WERI-Rb-1 (cell line): Measurements from ENCODE around the gene TIGD3.

Source experiments
- DNase-seq: peaks from one replicate; pipeline ENCODE4 v3.0.0-alpha.2; 2020
- H3K27ac ChIP-seq: fragments of 250-450 bp; sonication (Bioruptor Pico); 2 replicates; pipeline ENCODE4 v1.5.1; 2020; ENCODE audit warnings: mild to moderate bottlenecking, moderate library complexity
- H3K27me3 ChIP-seq: fragments of 250-450 bp; sonication (Bioruptor Pico); 2 replicates; pipeline ENCODE4 v1.5.1; 2021; ENCODE audit warnings: mild to moderate bottlenecking, low read depth, moderate library complexity; ENCODE audit not compliant: insufficient read depth, severe bottlenecking
- H3K36me3 ChIP-seq: fragments of 250-450 bp; sonication (Bioruptor Pico); 2 replicates; pipeline ENCODE4 v1.5.1; 2020; ENCODE audit warnings: mild to moderate bottlenecking, moderate library complexity
- H3K4me3 ChIP-seq: 2 replicates; pipeline ENCODE4 v1.5.1; 2011; ENCODE audit warnings: low read depth, mild to moderate bottlenecking, control low read depth, low read length
- H3K9me3 ChIP-seq: fragments of 250-450 bp; sonication (Bioruptor Pico); 2 replicates; pipeline ENCODE4 v1.5.1; 2021; ENCODE audit warnings: mild to moderate bottlenecking, moderate library complexity; ENCODE audit not compliant: severe bottlenecking
- CTCF ChIP-seq: IDR thresholded peaks from 2 replicates; pipeline ENCODE4 v1.5.1; 2011; ENCODE audit warnings: low read depth, mild to moderate bottlenecking, control low read depth, inconsistent platforms, low read length

TIGD3 gene

GRCh38 chr11:65395961-65396530, 41.5 kb downstream of the TIGD3 start:
- no peak overlapping the region for H3K27ac ChIP-seq
- H3K27me3 ChIP-seq, result no peaks in the 10 kb centered on the region
- no peak for DNase-seq
- peaks cover 42% of the 10 kb centered on the region for H3K36me3 ChIP-seq
- TF ChIP-seq CTCF, result no peak
- H3K4me3 ChIP-seq, result no peak overlapping the region
- H3K9me3 ChIP-seq, result no peaks in the 10 kb centered on the region

GRCh38 chr11:65396769-65397745, 42.5 kb downstream of the TIGD3 start:
- peak; percentile 65 for DNase-seq
- Histone ChIP-seq H3K9me3 (no peaks in the 10 kb centered on the region), H3K27me3 (no peaks in the 10 kb centered on the region), H3K36me3 (peaks cover 44% of the 10 kb centered on the region), H3K27ac (peak overlapping the region; percentile 63), H3K4me3 (no peak overlapping the region)
- TF ChIP-seq CTCF, result 0 out of 2 replicates have a peak, but pooled peaks have one; percentile 7

- Histone ChIP-seq H3K27me3 (no peaks in the 10 kb centered on the region), H3K9me3 (no peaks in the 10 kb centered on the region), H3K4me3 (no peak overlapping the region), H3K27ac (peak overlapping the region; percentile 18), H3K36me3 (peaks cover 47% of the 10 kb centered on the region)
- DNase-seq, result no peak
- TF ChIP-seq CTCF, result peak; percentile 61
Observed at GRCh38 chr11:65398362-65398910, 43.9 kb downstream of the TIGD3 start.

- Histone ChIP-seq H3K27ac (no peak overlapping the region), H3K4me3 (no peak overlapping the region), H3K36me3 (peaks cover 42% of the 10 kb centered on the region), H3K9me3 (no peaks in the 10 kb centered on the region), H3K27me3 (no peaks in the 10 kb centered on the region)
- TF ChIP-seq CTCF, result no peak
- DNase-seq, result no peak
Observed at GRCh38 chr11:65399249-65399648, 44.7 kb downstream of the TIGD3 start.

GRCh38 chr11:65399845-65400244, 45.3 kb downstream of the TIGD3 start:
- no peaks in the 10 kb centered on the region for H3K9me3 ChIP-seq
- H3K4me3 ChIP-seq, result no peak overlapping the region
- DNase-seq, result no peak
- H3K36me3 ChIP-seq, result peaks cover 43% of the 10 kb centered on the region
- no peak for TF ChIP-seq CTCF
- no peak overlapping the region for H3K27ac ChIP-seq
- no peaks in the 10 kb centered on the region for H3K27me3 ChIP-seq
